WTC11 (cell line): ENCODE measurements around the gene HAPLN1. TPM values are rescaled to one million over a fixed set of nuclear protein-coding genes. Genes with fewer than 3 reads are reported as not detected.

ENCODE experiments used
- ATAC-seq: fragments of 200-7000 bp; cut with Tn5 transposase; 2 replicates; pipeline ENCODE4 v1.10.0; 2021; ENCODE audit warnings: mild to moderate bottlenecking, moderate library complexity
- CTCF ChIA-PET: fragments of 300-600 bp; sonication (Branson Sonifier 250); formaldehyde crosslinking; loops from one replicate; lab custom pipeline; 2021; ENCODE audit warnings: antibody characterized with exemption; lab: Charles Lee
- POLR2A ChIA-PET: fragments of 350-600 bp; sonication (Branson Sonifier 250); formaldehyde crosslinking; loops from one replicate; lab custom pipeline; 2021; ENCODE audit warnings: antibody characterized with exemption; lab: Charles Lee
- DNase-seq: peaks from one replicate; pipeline ENCODE4 v3.0.0; 2021; ENCODE audit warnings: low spot score
- H3K27ac Mint-ChIP-seq: 2 replicates; pipeline ENCODE4 v1.8.0; 2021; ENCODE audit warnings: mixed read lengths
- H3K27me3 Mint-ChIP-seq: 2 replicates; pipeline ENCODE4 v1.8.0; 2021; ENCODE audit warnings: low read depth, mild to moderate bottlenecking, moderate library complexity, mixed read lengths
- H3K36me3 Mint-ChIP-seq: 2 replicates; pipeline ENCODE4 v1.8.0; 2021; ENCODE audit warnings: mixed read lengths
- H3K4me1 Mint-ChIP-seq: 2 replicates; pipeline ENCODE4 v1.8.0; 2022; ENCODE audit warnings: mixed read lengths
- H3K4me3 Mint-ChIP-seq: 2 replicates; pipeline ENCODE4 v1.8.0; 2021; ENCODE audit warnings: mild to moderate bottlenecking, moderate library complexity, mixed read lengths
- H3K9me3 Mint-ChIP-seq: 2 replicates; pipeline ENCODE4 v1.8.0; 2021; ENCODE audit warnings: mixed read lengths
- CDX4 ChIP-seq: fragments of 250-450 bp; sonication (Bioruptor Pico); IDR thresholded peaks from 2 replicates; pipeline ENCODE4 v1.9.0; 2021; ENCODE audit warnings: moderate library complexity, mild to moderate bottlenecking, inconsistent platforms, borderline replicate concordance
- CREB1 ChIP-seq: sonication (generic); formaldehyde crosslinking; IDR thresholded peaks from 2 replicates; pipeline ENCODE4 v1.8.0; 2023; ENCODE audit warnings: mild to moderate bottlenecking, missing genetic modification reagents
- E2F1 ChIP-seq: sonication (generic); formaldehyde crosslinking; IDR thresholded peaks from 2 replicates; pipeline ENCODE4 v1.8.0; 2022; ENCODE audit warnings: mild to moderate bottlenecking, missing genetic modification reagents
- ESRRA ChIP-seq: sonication (generic); formaldehyde crosslinking; IDR thresholded peaks from 2 replicates; pipeline ENCODE4 v1.8.1; 2022; ENCODE audit warnings: mild to moderate bottlenecking, missing genetic modification reagents, borderline replicate concordance
- FOXJ3 ChIP-seq: sonication (generic); formaldehyde crosslinking; IDR thresholded peaks from 2 replicates; pipeline ENCODE4 v1.9.0; 2021; ENCODE audit warnings: missing genetic modification reagents, mild to moderate bottlenecking, borderline replicate concordance
- GABPB1 ChIP-seq: sonication (generic); formaldehyde crosslinking; IDR thresholded peaks from 2 replicates; pipeline ENCODE4 v1.8.1; 2023; ENCODE audit warnings: mild to moderate bottlenecking, missing genetic modification reagents
- GTF2I ChIP-seq: fragments of 250-450 bp; sonication (Bioruptor Pico); conservative IDR thresholded peaks from 2 replicates; pipeline ENCODE4 v1.4.0; 2021; ENCODE audit warnings: mild to moderate bottlenecking
- IRF2 ChIP-seq: sonication (generic); formaldehyde crosslinking; IDR thresholded peaks from 2 replicates; pipeline ENCODE4 v1.8.0; 2022; ENCODE audit warnings: low read depth, missing genetic modification reagents, borderline replicate concordance
- MAX ChIP-seq: sonication (generic); formaldehyde crosslinking; IDR thresholded peaks from 2 replicates; pipeline ENCODE4 v1.8.0; 2022; ENCODE audit warnings: mild to moderate bottlenecking, missing genetic modification reagents
- NR1H2 ChIP-seq: sonication (generic); formaldehyde crosslinking; IDR thresholded peaks from 2 replicates; pipeline ENCODE4 v1.9.0; 2021; ENCODE audit warnings: mild to moderate bottlenecking, moderate library complexity, missing genetic modification reagents
- PRDM15 ChIP-seq: sonication (generic); formaldehyde crosslinking; IDR thresholded peaks from 2 replicates; pipeline ENCODE4 v1.8.0; 2022; ENCODE audit warnings: missing genetic modification reagents
- PREB ChIP-seq: sonication (generic); formaldehyde crosslinking; IDR thresholded peaks from 2 replicates; pipeline ENCODE4 v1.8.1; 2022; ENCODE audit warnings: mild to moderate bottlenecking, missing genetic modification reagents, moderate library complexity, borderline replicate concordance
- TEAD1 ChIP-seq: sonication (generic); formaldehyde crosslinking; IDR thresholded peaks from 2 replicates; pipeline ENCODE4 v1.8.0; 2022; ENCODE audit warnings: mild to moderate bottlenecking, missing genetic modification reagents
- USF1 ChIP-seq: sonication (generic); formaldehyde crosslinking; IDR thresholded peaks from 2 replicates; pipeline ENCODE4 v1.8.0; 2022; ENCODE audit warnings: mild to moderate bottlenecking, missing genetic modification reagents
- USF2 ChIP-seq: sonication (generic); formaldehyde crosslinking; IDR thresholded peaks from 2 replicates; pipeline ENCODE4 v1.8.1; 2023; ENCODE audit warnings: mild to moderate bottlenecking, missing genetic modification reagents, moderate library complexity
- ZBTB21 ChIP-seq: sonication (generic); formaldehyde crosslinking; IDR thresholded peaks from 2 replicates; pipeline ENCODE4 v1.8.1; 2023; ENCODE audit warnings: mild to moderate bottlenecking, missing genetic modification reagents, borderline replicate concordance
- ZBTB43 ChIP-seq: sonication (generic); formaldehyde crosslinking; IDR thresholded peaks from 2 replicates; pipeline ENCODE4 v1.8.1; 2023; ENCODE audit warnings: mild to moderate bottlenecking, missing genetic modification reagents
- ZNF138 ChIP-seq: sonication (generic); formaldehyde crosslinking; conservative IDR thresholded peaks from 2 replicates; pipeline ENCODE4 v1.8.1; 2022; ENCODE audit warnings: mild to moderate bottlenecking, moderate library complexity, missing genetic modification reagents
- ZNF232 ChIP-seq: sonication (generic); formaldehyde crosslinking; IDR thresholded peaks from 2 replicates; pipeline ENCODE4 v1.8.0; 2022; ENCODE audit warnings: mild to moderate bottlenecking, missing genetic modification reagents
- total RNA-seq: library from RNA; stranded (reverse); gene quantifications from 3 replicates; pipeline ENCODE4 v1.2.3, GENCODE V29; 2021

Gene HAPLN1
- total RNA-seq, 1 experiment from 2014 or later = 9.4 TPM

GRCh38 chr5:83590966-83591365, 129.7 kb downstream of the HAPLN1 start:
- DNase-seq (no peak), ATAC-seq (no peak)
- Mint-ChIP-seq H3K4me1 (no peaks in the 10 kb centered on the region), H3K9me3 (no peaks in the 10 kb centered on the region), H3K4me3 (no peak overlapping the region), H3K27me3 (no peaks in the 10 kb centered on the region), H3K36me3 (no peaks in the 10 kb centered on the region), H3K27ac (no peak overlapping the region)
- POLR2A ChIA-PET = no interaction called here
- no peak for TF ChIP-seq CREB1 (CRISPR knock-in tag)
- no peak for TF ChIP-seq GTF2I
- TF ChIP-seq PREB (CRISPR knock-in tag) = no peak
- TF ChIP-seq ZNF138 (CRISPR knock-in tag) = no peak
- no peak for TF ChIP-seq TEAD1 (CRISPR knock-in tag)
- TF ChIP-seq ZBTB21 (CRISPR knock-in tag) = no peak
- no peak for TF ChIP-seq USF2 (CRISPR knock-in tag)
- no peak for TF ChIP-seq ZBTB43 (CRISPR knock-in tag)
- no peak for TF ChIP-seq PRDM15 (CRISPR knock-in tag)
- CTCF ChIA-PET = no interaction called here

GRCh38 chr5:83589786-83590185, 130.9 kb downstream of the HAPLN1 start:
- ChIA-PET POLR2A (no interaction called here), CTCF (no interaction called here)
- Mint-ChIP-seq H3K9me3 (no peaks in the 10 kb centered on the region), H3K36me3 (no peaks in the 10 kb centered on the region), H3K27me3 (no peaks in the 10 kb centered on the region), H3K4me1 (no peaks in the 10 kb centered on the region), H3K27ac (no peak overlapping the region), H3K4me3 (no peak overlapping the region)
- DNase-seq = no peak
- TF ChIP-seq NR1H2 (CRISPR knock-in tag) (no peak), USF2 (CRISPR knock-in tag) (no peak), IRF2 (CRISPR knock-in tag) (no peak), CDX4 (CRISPR knock-in tag) (no peak), USF1 (CRISPR knock-in tag) (no peak), FOXJ3 (CRISPR knock-in tag) (no peak), ZNF138 (CRISPR knock-in tag) (no peak), ZNF232 (no peak), ZBTB21 (CRISPR knock-in tag) (no peak), MAX (CRISPR knock-in tag) (no peak), GABPB1 (CRISPR knock-in tag) (no peak), CREB1 (CRISPR knock-in tag) (no peak), ESRRA (CRISPR knock-in tag) (no peak), GTF2I (no peak), E2F1 (CRISPR knock-in tag) (no peak)
- no peak for ATAC-seq
